Neural progenitor cell (in vitro differentiated cells): ENCODE measurements around the gene NCAPG2. TPM values are rescaled to one million over a fixed set of nuclear protein-coding genes. Genes with fewer than 3 reads are reported as not detected.

ENCODE experiments used
- DNase-seq: peaks from one replicate; pipeline ENCODE4 v3.0.0-alpha.2; 2016; ENCODE audit warnings: low spot score
- H2AFZ ChIP-seq: fragments of 200-600 bp; sonication (generic); replicated peaks from 2 replicates; pipeline ENCODE4 v1.6.1; 2016; ENCODE audit warnings: antibody characterized with exemption
- H3F3A ChIP-seq: fragments of 200-600 bp; sonication (generic); 2 replicates; pipeline ENCODE4 v1.6.1; 2016; ENCODE audit warnings: antibody characterized with exemption, low read depth
- H3K27ac ChIP-seq: fragments of 200-600 bp; sonication (generic); 2 replicates; pipeline ENCODE4 v1.5.1; 2016; ENCODE audit warnings: mild to moderate bottlenecking
- H3K27me3 ChIP-seq: fragments of 200-600 bp; sonication (generic); 2 replicates; pipeline ENCODE4 v1.6.1; 2016; ENCODE audit warnings: mild to moderate bottlenecking, moderate library complexity
- H3K36me3 ChIP-seq: fragments of 200-600 bp; sonication (generic); 2 replicates; pipeline ENCODE4 v1.5.1; 2016
- H3K4me1 ChIP-seq: fragments of 200-600 bp; sonication (generic); 2 replicates; pipeline ENCODE4 v1.6.1; 2016; ENCODE audit warnings: mixed run types
- H3K4me2 ChIP-seq: fragments of 200-600 bp; sonication (generic); 2 replicates; pipeline ENCODE4 v1.6.1; 2016
- H3K4me3 ChIP-seq: fragments of 200-600 bp; sonication (generic); 2 replicates; pipeline ENCODE4 v1.5.1; 2016
- H3K79me2 ChIP-seq: fragments of 200-600 bp; sonication (generic); 2 replicates; pipeline ENCODE4 v1.6.1; 2016; ENCODE audit warnings: low read depth
- H3K9ac ChIP-seq: fragments of 200-600 bp; sonication (generic); 2 replicates; pipeline ENCODE4 v1.6.1; 2016
- H3K9me3 ChIP-seq: fragments of 200-600 bp; sonication (generic); 2 replicates; pipeline ENCODE4 v1.5.1; 2016; ENCODE audit warnings: low read depth
- H4K20me1 ChIP-seq: fragments of 200-600 bp; sonication (generic); 2 replicates; pipeline ENCODE4 v1.6.1; 2016; ENCODE audit warnings: low read depth
- H3K27ac Mint-ChIP-seq: 3 replicates; pipeline ENCODE4 v1.8.0; 2021; ENCODE audit warnings: mixed read lengths
- H3K27me3 Mint-ChIP-seq: 2 replicates; pipeline ENCODE4 v1.8.0; 2022; ENCODE audit warnings: low read depth, mild to moderate bottlenecking, inconsistent platforms, moderate library complexity, mixed read lengths; ENCODE audit not compliant: insufficient read depth
- H3K36me3 Mint-ChIP-seq: 3 replicates; pipeline ENCODE4 v1.8.0; 2021; ENCODE audit warnings: mixed read lengths
- H3K4me1 Mint-ChIP-seq: 3 replicates; pipeline ENCODE4 v1.8.0; 2021; ENCODE audit warnings: mixed read lengths
- H3K4me3 Mint-ChIP-seq: 3 replicates; pipeline ENCODE4 v1.8.0; 2021; ENCODE audit warnings: mild to moderate bottlenecking, moderate library complexity, mixed read lengths
- H3K9me3 Mint-ChIP-seq: 3 replicates; pipeline ENCODE4 v1.8.0; 2020; ENCODE audit warnings: mixed read lengths
- EZH2 ChIP-seq: fragments of 200-600 bp; sonication (generic); IDR thresholded peaks from 2 replicates; pipeline ENCODE4 v1.6.1; 2017; ENCODE audit warnings: antibody characterized with exemption, mild to moderate bottlenecking, moderate library complexity
- EZH2phosphoT487 ChIP-seq: fragments of 200-600 bp; sonication (generic); IDR thresholded peaks from 2 replicates; pipeline ENCODE4 v1.6.1; 2017; ENCODE audit warnings: antibody characterized with exemption
- total RNA-seq: library from RNA; depleted of rRNA; stranded (reverse); fragments of >200 nt; gene quantifications from 2 replicates; pipeline ENCODE4 v1.2.3, GENCODE V29; 2015; ENCODE audit warnings: low replicate concordance
- TF ChIP-seq, protein P1 (sequence below): fragments of 200-600 bp; sonication (generic); IDR thresholded peaks from 2 replicates; pipeline ENCODE4 v1.5.1; 2017; ENCODE audit warnings: antibody characterized with exemption, mild to moderate bottlenecking

NCAPG2 gene
- total RNA-seq, 1 donor from 2014 or later, result 89.6 TPM

DNA sequence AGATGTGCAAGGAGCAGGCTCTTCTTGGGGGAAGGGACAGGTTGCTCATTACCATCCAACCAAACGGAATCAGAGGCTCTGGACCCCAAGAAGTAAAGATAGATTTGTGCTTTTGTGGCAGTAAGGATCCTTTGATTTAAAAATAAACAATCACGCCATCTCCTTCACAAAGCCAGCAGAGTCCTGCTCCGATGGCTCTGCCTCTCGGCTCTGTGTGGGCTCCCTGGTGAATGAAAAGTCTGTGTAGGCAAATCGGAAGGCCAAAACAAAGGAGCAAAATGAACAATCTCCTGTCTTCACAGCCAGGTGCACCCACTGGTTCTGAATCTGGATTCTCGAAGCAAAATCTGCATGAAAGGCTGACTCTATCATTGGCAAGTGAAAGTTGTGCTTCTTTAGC is 120.8 kb downstream of the NCAPG2 start:
- H3K79me2 ChIP-seq, result no peaks in the 10 kb centered on the region
- TF ChIP-seq EZH2phosphoT487, result no peak
- TF ChIP-seq EZH2, result no peak
- TF ChIP-seq, protein P1, sequence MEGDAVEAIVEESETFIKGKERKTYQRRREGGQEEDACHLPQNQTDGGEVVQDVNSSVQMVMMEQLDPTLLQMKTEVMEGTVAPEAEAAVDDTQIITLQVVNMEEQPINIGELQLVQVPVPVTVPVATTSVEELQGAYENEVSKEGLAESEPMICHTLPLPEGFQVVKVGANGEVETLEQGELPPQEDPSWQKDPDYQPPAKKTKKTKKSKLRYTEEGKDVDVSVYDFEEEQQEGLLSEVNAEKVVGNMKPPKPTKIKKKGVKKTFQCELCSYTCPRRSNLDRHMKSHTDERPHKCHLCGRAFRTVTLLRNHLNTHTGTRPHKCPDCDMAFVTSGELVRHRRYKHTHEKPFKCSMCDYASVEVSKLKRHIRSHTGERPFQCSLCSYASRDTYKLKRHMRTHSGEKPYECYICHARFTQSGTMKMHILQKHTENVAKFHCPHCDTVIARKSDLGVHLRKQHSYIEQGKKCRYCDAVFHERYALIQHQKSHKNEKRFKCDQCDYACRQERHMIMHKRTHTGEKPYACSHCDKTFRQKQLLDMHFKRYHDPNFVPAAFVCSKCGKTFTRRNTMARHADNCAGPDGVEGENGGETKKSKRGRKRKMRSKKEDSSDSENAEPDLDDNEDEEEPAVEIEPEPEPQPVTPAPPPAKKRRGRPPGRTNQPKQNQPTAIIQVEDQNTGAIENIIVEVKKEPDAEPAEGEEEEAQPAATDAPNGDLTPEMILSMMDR, result no peak
- H4K20me1 ChIP-seq, result peaks cover 19% of the 10 kb centered on the region
- H3F3A ChIP-seq, result peaks cover 6% of the 10 kb centered on the region
- H3K27me3 ChIP-seq, result peaks cover 50% of the 10 kb centered on the region
- Mint-ChIP-seq H3K4me3 (no peak overlapping the region), H3K9me3 (peaks cover 18% of the 10 kb centered on the region), H3K36me3 (no peaks in the 10 kb centered on the region), H3K4me1 (peaks cover 3% of the 10 kb centered on the region), H3K27me3 (peaks cover 32% of the 10 kb centered on the region), H3K27ac (no peak overlapping the region)
- H3K27ac ChIP-seq, result no peak overlapping the region
- no peaks in the 10 kb centered on the region for H3K9me3 ChIP-seq
- H2AFZ ChIP-seq, result no peak overlapping the region
- no peak overlapping the region for H3K4me3 ChIP-seq
- H3K9ac ChIP-seq, result no peak overlapping the region
- no peak overlapping the region for H3K4me2 ChIP-seq
- no peaks in the 10 kb centered on the region for H3K36me3 ChIP-seq
- H3K4me1 ChIP-seq, result peaks cover 11% of the 10 kb centered on the region
- DNase-seq, result no peak

DNA sequence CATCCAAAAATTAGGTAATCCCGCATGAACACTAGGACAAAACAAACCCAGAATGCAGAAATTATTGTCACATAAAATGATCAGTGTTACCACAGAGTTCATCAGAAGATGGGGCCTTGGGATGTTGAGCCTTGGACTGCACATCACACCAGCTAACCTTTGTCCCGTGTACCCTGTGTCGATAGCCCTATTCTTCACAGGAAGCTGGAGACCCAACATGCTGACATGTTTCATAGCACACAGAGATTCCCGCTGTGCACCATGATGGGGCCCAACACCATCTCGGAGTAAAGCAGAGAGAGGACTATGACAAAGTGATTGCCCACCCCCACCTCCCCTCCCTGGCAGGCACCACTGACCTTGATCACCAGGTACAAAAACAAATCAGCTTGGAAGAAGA is 121.5 kb downstream of the NCAPG2 start:
- no peaks in the 10 kb centered on the region for H3K9me3 ChIP-seq

DNA sequence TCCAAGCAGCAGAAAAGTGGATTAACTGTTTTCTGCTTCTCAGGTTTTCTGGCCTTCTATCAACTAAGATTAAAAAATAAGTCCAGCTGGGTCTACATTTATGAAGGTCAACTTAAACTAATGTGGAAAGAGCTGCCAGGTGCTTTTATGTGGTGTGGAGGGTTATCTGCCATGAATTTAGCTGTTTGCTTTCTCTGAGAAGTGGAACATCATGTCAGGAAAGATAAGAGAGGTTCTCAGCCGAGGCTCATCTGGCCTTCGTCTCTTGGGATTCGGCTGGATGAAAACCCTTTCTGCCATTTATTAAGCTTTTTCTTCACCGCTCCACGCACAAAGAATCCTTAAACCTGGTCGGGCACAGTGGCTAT is 122.5 kb downstream of the NCAPG2 start:
- TF ChIP-seq, protein P1, result no peak
- TF ChIP-seq EZH2 (no peak), EZH2phosphoT487 (no peak)
- H4K20me1 ChIP-seq, result peaks cover 14% of the 10 kb centered on the region
- no peak overlapping the region for H3K4me2 ChIP-seq
- no peak overlapping the region for H3K27ac Mint-ChIP-seq
- no peaks in the 10 kb centered on the region for H3K36me3 ChIP-seq
- no peak overlapping the region for H3K4me3 ChIP-seq
- H3F3A ChIP-seq, result peaks cover 6% of the 10 kb centered on the region
- H3K9me3 Mint-ChIP-seq, result peaks cover 18% of the 10 kb centered on the region
- no peak overlapping the region for H2AFZ ChIP-seq
- no peaks in the 10 kb centered on the region for H3K36me3 Mint-ChIP-seq
- DNase-seq, result no peak
- H3K9me3 ChIP-seq, result no peaks in the 10 kb centered on the region
- peaks cover 3% of the 10 kb centered on the region for H3K4me1 Mint-ChIP-seq
- H3K27me3 Mint-ChIP-seq, result peaks cover 29% of the 10 kb centered on the region
- H3K4me3 Mint-ChIP-seq, result no peak overlapping the region
- peaks cover 11% of the 10 kb centered on the region for H3K4me1 ChIP-seq
- H3K79me2 ChIP-seq, result no peaks in the 10 kb centered on the region
- H3K27me3 ChIP-seq, result peaks cover 35% of the 10 kb centered on the region
- no peak overlapping the region for H3K27ac ChIP-seq
- H3K9ac ChIP-seq, result no peak overlapping the region

More for the DNA sequence above, 121.5 kb downstream of the NCAPG2 start:
- Histone ChIP-seq H3K4me1 (peaks cover 11% of the 10 kb centered on the region), H3K27ac (no peak overlapping the region), H3K79me2 (no peaks in the 10 kb centered on the region), H4K20me1 (peaks cover 14% of the 10 kb centered on the region), H2AFZ (no peak overlapping the region), H3K4me2 (no peak overlapping the region), H3K36me3 (no peaks in the 10 kb centered on the region), H3F3A (peaks cover 6% of the 10 kb centered on the region), H3K9ac (no peak overlapping the region), H3K27me3 (peaks cover 44% of the 10 kb centered on the region), H3K4me3 (no peak overlapping the region)
- peaks cover 18% of the 10 kb centered on the region for H3K9me3 Mint-ChIP-seq
- no peak for DNase-seq
- H3K27ac Mint-ChIP-seq, result no peak overlapping the region
- TF ChIP-seq EZH2phosphoT487 (no peak), EZH2 (no peak)
- TF ChIP-seq, protein P1, result no peak
- peaks cover 3% of the 10 kb centered on the region for H3K4me1 Mint-ChIP-seq
- H3K4me3 Mint-ChIP-seq, result no peak overlapping the region
- no peaks in the 10 kb centered on the region for H3K36me3 Mint-ChIP-seq
- H3K27me3 Mint-ChIP-seq, result peaks cover 29% of the 10 kb centered on the region
